ENCODE measurements around the gene NELL2.
"Not testable (repeated sequence)": the region's sequence is repeated elsewhere in the genome, so short reads cannot be mapped to it uniquely, and the experiment has no call there.

Gene NELL2

GRCh38 chr12:44875954-44876543 lies at the start of gene NELL2:
NELL2 (minus strand) TSS chr12:44876315; CDS start chr12:44875869, 446 bp downstream.
- no peaks in the 10 kb centered on the region for H3K36me3 ChIP-seq (ENCODE audit: control insufficient read depth, low read depth, low read length)
- no peak within 1 kb of the TSS for H3K27ac ChIP-seq (ENCODE audit: low read length)
- H3K4me3 ChIP-seq (ENCODE audit: low read length) = peak within 1 kb of the TSS; percentile 87
- no peaks in the 10 kb centered on the region for H3K9me3 ChIP-seq (ENCODE audit: control insufficient read depth, low read depth, low read length)
- H3K4me1 ChIP-seq (ENCODE audit: control insufficient read depth, low read depth, low read length) = peaks cover 9% of the 10 kb centered on the region
- peak within 1 kb of the TSS; percentile 74 for H3K9ac ChIP-seq (ENCODE audit: low read length)
- peaks cover 19% of the 10 kb centered on the region for H3K27me3 ChIP-seq (ENCODE audit: control insufficient read depth, insufficient read depth, low read length)

- Histone ChIP-seq H3K4me1 (ENCODE audit: control insufficient read depth, low read depth, low read length) (no peaks in the 10 kb centered on the region), H3K27me3 (ENCODE audit: control insufficient read depth, insufficient read depth, low read length) (no peaks in the 10 kb centered on the region), H3K9ac (ENCODE audit: low read length) (no peak overlapping the region), H3K4me3 (ENCODE audit: low read length) (no peak overlapping the region), H3K9me3 (ENCODE audit: control insufficient read depth, low read depth, low read length) (no peaks in the 10 kb centered on the region), H3K36me3 (ENCODE audit: control insufficient read depth, low read depth, low read length) (no peaks in the 10 kb centered on the region), H3K27ac (ENCODE audit: low read length) (no peak overlapping the region)
These were observed 45.6 kb upstream of the NELL2 start for GRCh38 chr12:44921736-44922135.

GRCh38 chr12:44917141-44917540 lies 41.0 kb upstream of the NELL2 start:
- no peak overlapping the region for H3K9ac ChIP-seq (ENCODE audit: low read length)
- H3K9me3 ChIP-seq (ENCODE audit: control insufficient read depth, low read depth, low read length) = no peaks in the 10 kb centered on the region
- H3K4me3 ChIP-seq (ENCODE audit: low read length) = no peak overlapping the region
- H3K36me3 ChIP-seq (ENCODE audit: control insufficient read depth, low read depth, low read length) = no peaks in the 10 kb centered on the region
- no peak overlapping the region for H3K27ac ChIP-seq (ENCODE audit: low read length)
- H3K27me3 ChIP-seq (ENCODE audit: control insufficient read depth, insufficient read depth, low read length) = no peaks in the 10 kb centered on the region
- H3K4me1 ChIP-seq (ENCODE audit: control insufficient read depth, low read depth, low read length) = no peaks in the 10 kb centered on the region

GRCh38 chr12:44915958-44916357 lies 39.8 kb upstream of the NELL2 start:
- Histone ChIP-seq H3K4me3 (ENCODE audit: low read length) (no peak overlapping the region), H3K9ac (ENCODE audit: low read length) (no peak overlapping the region), H3K27ac (ENCODE audit: low read length) (no peak overlapping the region), H3K9me3 (ENCODE audit: control insufficient read depth, low read depth, low read length) (no peaks in the 10 kb centered on the region), H3K27me3 (ENCODE audit: control insufficient read depth, insufficient read depth, low read length) (no peaks in the 10 kb centered on the region), H3K36me3 (ENCODE audit: control insufficient read depth, low read depth, low read length) (no peaks in the 10 kb centered on the region), H3K4me1 (ENCODE audit: control insufficient read depth, low read depth, low read length) (no peaks in the 10 kb centered on the region)

- no peaks in the 10 kb centered on the region for H3K36me3 ChIP-seq (ENCODE audit: control insufficient read depth, low read depth, low read length)
- no peak overlapping the region for H3K27ac ChIP-seq (ENCODE audit: low read length)
- no peaks in the 10 kb centered on the region for H3K9me3 ChIP-seq (ENCODE audit: control insufficient read depth, low read depth, low read length)
- H3K4me3 ChIP-seq (ENCODE audit: low read length) = no peak overlapping the region
- H3K27me3 ChIP-seq (ENCODE audit: control insufficient read depth, insufficient read depth, low read length) = no peaks in the 10 kb centered on the region
- H3K4me1 ChIP-seq (ENCODE audit: control insufficient read depth, low read depth, low read length) = no peaks in the 10 kb centered on the region
- no peak overlapping the region for H3K9ac ChIP-seq (ENCODE audit: low read length)
These were observed 28.2 kb upstream of the NELL2 start for GRCh38 chr12:44904321-44904720.

GRCh38 chr12:44898108-44898507 lies 22.0 kb upstream of the NELL2 start:
- not testable (repeated sequence) for H3K36me3 ChIP-seq (ENCODE audit: control insufficient read depth, low read depth, low read length); H3K27ac ChIP-seq (ENCODE audit: low read length); H3K9me3 ChIP-seq (ENCODE audit: control insufficient read depth, low read depth, low read length); H3K4me3 ChIP-seq (ENCODE audit: low read length); H3K27me3 ChIP-seq (ENCODE audit: control insufficient read depth, insufficient read depth, low read length); H3K9ac ChIP-seq (ENCODE audit: low read length); H3K4me1 ChIP-seq (ENCODE audit: control insufficient read depth, low read depth, low read length)

GRCh38 chr12:44889926-44890325 lies 13.8 kb upstream of the NELL2 start:
- H3K36me3 ChIP-seq (ENCODE audit: control insufficient read depth, low read depth, low read length) = no peaks in the 10 kb centered on the region
- no peaks in the 10 kb centered on the region for H3K27me3 ChIP-seq (ENCODE audit: control insufficient read depth, insufficient read depth, low read length)
- H3K9ac ChIP-seq (ENCODE audit: low read length) = no peak overlapping the region
- H3K4me1 ChIP-seq (ENCODE audit: control insufficient read depth, low read depth, low read length) = no peaks in the 10 kb centered on the region
- no peaks in the 10 kb centered on the region for H3K9me3 ChIP-seq (ENCODE audit: control insufficient read depth, low read depth, low read length)
- H3K4me3 ChIP-seq (ENCODE audit: low read length) = no peak overlapping the region
- no peak overlapping the region for H3K27ac ChIP-seq (ENCODE audit: low read length)

- H3K27me3 ChIP-seq (ENCODE audit: control insufficient read depth, insufficient read depth, low read length) = no peaks in the 10 kb centered on the region
- H3K9me3 ChIP-seq (ENCODE audit: control insufficient read depth, low read depth, low read length) = no peaks in the 10 kb centered on the region
- no peaks in the 10 kb centered on the region for H3K4me1 ChIP-seq (ENCODE audit: control insufficient read depth, low read depth, low read length)
- H3K36me3 ChIP-seq (ENCODE audit: control insufficient read depth, low read depth, low read length) = no peaks in the 10 kb centered on the region
- no peak overlapping the region for H3K9ac ChIP-seq (ENCODE audit: low read length)
- no peak overlapping the region for H3K4me3 ChIP-seq (ENCODE audit: low read length)
- no peak overlapping the region for H3K27ac ChIP-seq (ENCODE audit: low read length)
These were observed 13.0 kb upstream of the NELL2 start for GRCh38 chr12:44889162-44889561.

GRCh38 chr12:44885902-44886301 lies 9.8 kb upstream of the NELL2 start:
- H3K36me3 ChIP-seq (ENCODE audit: control insufficient read depth, low read depth, low read length) = no peaks in the 10 kb centered on the region

GRCh38 chr12:44881197-44881596 lies 5.1 kb upstream of the NELL2 start:
- no peak overlapping the region for H3K4me3 ChIP-seq (ENCODE audit: low read length)
- no peak overlapping the region for H3K27ac ChIP-seq (ENCODE audit: low read length)
- no peaks in the 10 kb centered on the region for H3K36me3 ChIP-seq (ENCODE audit: control insufficient read depth, low read depth, low read length)
- peaks cover 2% of the 10 kb centered on the region for H3K9me3 ChIP-seq (ENCODE audit: control insufficient read depth, low read depth, low read length)
- H3K27me3 ChIP-seq (ENCODE audit: control insufficient read depth, insufficient read depth, low read length) = peaks cover 10% of the 10 kb centered on the region
- H3K9ac ChIP-seq (ENCODE audit: low read length) = no peak overlapping the region
- H3K4me1 ChIP-seq (ENCODE audit: control insufficient read depth, low read depth, low read length) = no peaks in the 10 kb centered on the region

More at GRCh38 chr12:44885902-44886301, 9.8 kb upstream of the NELL2 start:
- Histone ChIP-seq H3K4me3 (ENCODE audit: low read length) (no peak overlapping the region), H3K27ac (ENCODE audit: low read length) (no peak overlapping the region), H3K4me1 (ENCODE audit: control insufficient read depth, low read depth, low read length) (no peaks in the 10 kb centered on the region), H3K9me3 (ENCODE audit: control insufficient read depth, low read depth, low read length) (peaks cover 2% of the 10 kb centered on the region), H3K9ac (ENCODE audit: low read length) (no peak overlapping the region), H3K27me3 (ENCODE audit: control insufficient read depth, insufficient read depth, low read length) (no peaks in the 10 kb centered on the region)

GRCh38 chr12:44876544-44877410 lies 662 bp upstream of the NELL2 start:
- H3K36me3 ChIP-seq (ENCODE audit: control insufficient read depth, low read depth, low read length) = no peaks in the 10 kb centered on the region
- peaks cover 9% of the 10 kb centered on the region for H3K4me1 ChIP-seq (ENCODE audit: control insufficient read depth, low read depth, low read length)
- peak overlapping the region; percentile 74 for H3K9ac ChIP-seq (ENCODE audit: low read length)
- peaks cover 19% of the 10 kb centered on the region for H3K27me3 ChIP-seq (ENCODE audit: control insufficient read depth, insufficient read depth, low read length)
- H3K27ac ChIP-seq (ENCODE audit: low read length) = no peak overlapping the region
- H3K4me3 ChIP-seq (ENCODE audit: low read length) = peak overlapping the region; percentile 87
- H3K9me3 ChIP-seq (ENCODE audit: control insufficient read depth, low read depth, low read length) = no peaks in the 10 kb centered on the region
